DND-41 (cell line): ENCODE results near the gene CTSC.

Experiments used
- ATAC-seq: fragments of 200-7000 bp; cut with Tn5 transposase; 3 replicates; pipeline ENCODE4 v1.9.1; 2021; ENCODE audit warnings: low read depth; ENCODE audit not compliant: insufficient read depth
- DNase-seq: peaks from one replicate; pipeline ENCODE4 v3.0.0-alpha.2; 2020
- H2AFZ ChIP-seq: 2 replicates; pipeline ENCODE4 v1.6.0; 2012; ENCODE audit warnings: low read depth, low read length
- H3K27ac ChIP-seq: 2 replicates; pipeline ENCODE4 v1.5.1; 2012; ENCODE audit warnings: low read length, inconsistent platforms
- H3K27me3 ChIP-seq: fragments of 200-600 bp; sonication (generic); 2 replicates; pipeline ENCODE4 v1.6.0; 2012; ENCODE audit warnings: low read length, mild to moderate bottlenecking, inconsistent platforms; ENCODE audit not compliant: insufficient read depth, poor library complexity
- H3K36me3 ChIP-seq: 2 replicates; pipeline ENCODE4 v1.5.1; 2012; ENCODE audit warnings: low read length, inconsistent platforms; ENCODE audit not compliant: insufficient read depth
- H3K4me1 ChIP-seq: 2 replicates; pipeline ENCODE4 v1.5.1; 2012; ENCODE audit warnings: mild to moderate bottlenecking, low read length; ENCODE audit not compliant: insufficient read depth
- H3K4me2 ChIP-seq: 2 replicates; pipeline ENCODE4 v1.6.0; 2012; ENCODE audit warnings: mild to moderate bottlenecking, moderate library complexity, low read length, inconsistent platforms; ENCODE audit not compliant: insufficient read depth
- H3K4me3 ChIP-seq, 2 experiments: fragments of 200-600 bp in 1 of 2; shearing (Covaris generic) in 1 of 2; 2 replicates each; pipeline ENCODE4 v1.5.1; 2012 to 2016; ENCODE audit warnings: inconsistent platforms in 2 of 2, low read length in 2 of 2, mild to moderate bottlenecking in 2 of 2, low read depth in 1 of 2, moderate library complexity in 1 of 2
- H3K79me2 ChIP-seq: 2 replicates; pipeline ENCODE4 v1.6.0; 2012; ENCODE audit warnings: low read length, inconsistent platforms; ENCODE audit not compliant: insufficient read depth
- H3K9ac ChIP-seq: 2 replicates; pipeline ENCODE4 v1.6.0; 2012; ENCODE audit warnings: low read depth, mild to moderate bottlenecking, inconsistent platforms, low read length, moderate library complexity
- H3K9me3 ChIP-seq: 2 replicates; pipeline ENCODE4 v1.5.1; 2012; ENCODE audit warnings: low read length, moderate library complexity, mild to moderate bottlenecking, inconsistent platforms; ENCODE audit not compliant: insufficient read depth, severe bottlenecking
- H4K20me1 ChIP-seq: 2 replicates; pipeline ENCODE4 v1.6.0; 2012; ENCODE audit warnings: low read length; ENCODE audit not compliant: insufficient read depth
- EZH2 ChIP-seq: IDR thresholded peaks from 3 replicates; pipeline ENCODE4 v1.6.1; 2012; ENCODE audit warnings: borderline replicate concordance, low read depth, mild to moderate bottlenecking, moderate library complexity, low read length, inconsistent platforms; ENCODE audit not compliant: severe bottlenecking
- TF ChIP-seq, protein P1 (sequence below): IDR thresholded peaks from 2 replicates; pipeline ENCODE4 v1.5.1; 2012; ENCODE audit warnings: borderline replicate concordance, low read length, moderate library complexity, mild to moderate bottlenecking; ENCODE audit not compliant: poor library complexity, severe bottlenecking; ENCODE audit errors: extremely low read depth

The CTSC gene

GRCh38 chr11:88337181-88337986 is at the start of gene CTSC:
Gene CTSC, minus strand, starts transcription at chr11:88337736. Its CDS starts 64 bp downstream, at chr11:88337672.
- ATAC-seq (peak; percentile 77), DNase-seq (peak; percentile 97)
- H3K27me3 ChIP-seq: no peaks in the 10 kb centered on the region
- H3K4me3 ChIP-seq: peak within 1 kb of the TSS; percentile 73 to 81
- peak within 1 kb of the TSS; percentile 75 for H3K4me2 ChIP-seq
- H2AFZ ChIP-seq: peak within 1 kb of the TSS; percentile 77
- H3K9ac ChIP-seq: peak within 1 kb of the TSS; percentile 81
- peaks cover 6% of the 10 kb centered on the region; the same call in 1 of the 2 replicates for H4K20me1 ChIP-seq
- peaks cover 33% of the 10 kb centered on the region for H3K36me3 ChIP-seq
- H3K4me1 ChIP-seq: peaks cover 77% of the 10 kb centered on the region
- H3K79me2 ChIP-seq: peaks cover 62% of the 10 kb centered on the region
- peak within 1 kb of the TSS; percentile 94 for H3K27ac ChIP-seq
- no peaks in the 10 kb centered on the region for H3K9me3 ChIP-seq
- TF ChIP-seq EZH2: no peak
- TF ChIP-seq, protein P1, sequence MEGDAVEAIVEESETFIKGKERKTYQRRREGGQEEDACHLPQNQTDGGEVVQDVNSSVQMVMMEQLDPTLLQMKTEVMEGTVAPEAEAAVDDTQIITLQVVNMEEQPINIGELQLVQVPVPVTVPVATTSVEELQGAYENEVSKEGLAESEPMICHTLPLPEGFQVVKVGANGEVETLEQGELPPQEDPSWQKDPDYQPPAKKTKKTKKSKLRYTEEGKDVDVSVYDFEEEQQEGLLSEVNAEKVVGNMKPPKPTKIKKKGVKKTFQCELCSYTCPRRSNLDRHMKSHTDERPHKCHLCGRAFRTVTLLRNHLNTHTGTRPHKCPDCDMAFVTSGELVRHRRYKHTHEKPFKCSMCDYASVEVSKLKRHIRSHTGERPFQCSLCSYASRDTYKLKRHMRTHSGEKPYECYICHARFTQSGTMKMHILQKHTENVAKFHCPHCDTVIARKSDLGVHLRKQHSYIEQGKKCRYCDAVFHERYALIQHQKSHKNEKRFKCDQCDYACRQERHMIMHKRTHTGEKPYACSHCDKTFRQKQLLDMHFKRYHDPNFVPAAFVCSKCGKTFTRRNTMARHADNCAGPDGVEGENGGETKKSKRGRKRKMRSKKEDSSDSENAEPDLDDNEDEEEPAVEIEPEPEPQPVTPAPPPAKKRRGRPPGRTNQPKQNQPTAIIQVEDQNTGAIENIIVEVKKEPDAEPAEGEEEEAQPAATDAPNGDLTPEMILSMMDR: peak; percentile 14

DNA sequence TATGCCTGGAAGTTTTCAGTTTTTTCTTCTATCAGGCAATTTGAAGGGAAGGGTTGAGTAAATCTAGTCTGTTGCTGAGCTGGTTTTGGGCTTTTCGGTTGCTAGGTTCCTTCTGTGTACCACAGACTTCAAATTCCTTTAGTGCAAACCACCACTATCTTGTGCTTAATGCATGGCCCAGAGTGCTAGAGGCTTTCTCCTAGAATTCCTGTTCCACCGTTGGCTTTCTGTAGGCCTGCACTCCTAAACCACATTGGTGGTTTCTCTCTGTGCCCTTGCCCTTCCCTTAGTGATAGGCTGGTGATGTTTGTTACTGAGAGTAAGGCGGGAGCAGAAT is 47.1 kb upstream of the CTSC start:
- Histone ChIP-seq H3K79me2 (no peaks in the 10 kb centered on the region), H3K27me3 (no peaks in the 10 kb centered on the region), H3K4me3 (no peak overlapping the region), H3K27ac (no peak overlapping the region), H3K4me1 (no peaks in the 10 kb centered on the region), H4K20me1 (no peaks in the 10 kb centered on the region), H3K9me3 (no peaks in the 10 kb centered on the region), H2AFZ (no peak overlapping the region), H3K9ac (no peak overlapping the region), H3K36me3 (no peaks in the 10 kb centered on the region), H3K4me2 (no peak overlapping the region)
- no peak for DNase-seq
- no peak for ATAC-seq
- no peak for TF ChIP-seq EZH2
- TF ChIP-seq, protein P1: no peak

- no peaks in the 10 kb centered on the region for H3K4me1 ChIP-seq
- H3K4me2 ChIP-seq: no peak overlapping the region
- TF ChIP-seq, protein P1: no peak
- TF ChIP-seq EZH2: no peak
- DNase-seq (no peak), ATAC-seq (no peak)
- no peak overlapping the region for H3K27ac ChIP-seq
- H2AFZ ChIP-seq: no peak overlapping the region
- H3K9ac ChIP-seq: no peak overlapping the region
- H4K20me1 ChIP-seq: no peaks in the 10 kb centered on the region
- no peaks in the 10 kb centered on the region for H3K9me3 ChIP-seq
- H3K4me3 ChIP-seq: no peak overlapping the region
- H3K36me3 ChIP-seq: no peaks in the 10 kb centered on the region
- no peaks in the 10 kb centered on the region for H3K27me3 ChIP-seq
- H3K79me2 ChIP-seq: no peaks in the 10 kb centered on the region
These were observed 46.6 kb upstream of the CTSC start for GRCh38 chr11:88384004-88384668.
